Common myeloid progenitor, CD34-positive (primary cell): ENCODE data around the gene BANF1.

Source experiments
- CTCF ChIA-PET: fragments of 350-600 bp; sonication (Branson Sonifier 250); formaldehyde crosslinking; loops from one replicate; lab custom pipeline; 2021; ENCODE audit warnings: antibody characterized with exemption; lab: Charles Lee
- POLR2A ChIA-PET: fragments of 350-600 bp; sonication (Branson Sonifier 250); formaldehyde crosslinking; loops from one replicate; lab custom pipeline; 2021; ENCODE audit warnings: antibody characterized with exemption; lab: Charles Lee
- DNase-seq, 3 donors: peaks; one replicate each; pipeline versions ENCODE4 v3.0.0 to v3.0.0-alpha.2; 2013
- H3K27ac ChIP-seq, 2 experiments: 1 replicate in 1 of 2; 2 replicates in 1 of 2; pipeline ENCODE4 v1.7.0; 2013; ENCODE audit warnings: inconsistent platforms in 2 of 2, low read length in 2 of 2, mild to moderate bottlenecking in 2 of 2, low read depth in 1 of 2, moderate library complexity in 1 of 2; ENCODE audit not compliant: severe bottlenecking in 2 of 2, insufficient read depth in 1 of 2, poor library complexity in 1 of 2
- H3K27me3 ChIP-seq, 5 experiments: replicated peaks in 2 of 5; 1 replicate in 3 of 5; 2 replicates in 2 of 5; pipeline versions ENCODE4 v1.6.1 to v1.7.0; 2013; ENCODE audit warnings: low read length in 4 of 5, mild to moderate bottlenecking in 2 of 5, moderate library complexity in 2 of 5, inconsistent platforms in 1 of 5; ENCODE audit not compliant: insufficient read depth in 5 of 5, control insufficient read depth in 4 of 5
- H3K36me3 ChIP-seq, 4 experiments: 1 replicate in 2 of 4; 2 replicates in 2 of 4; pipeline versions ENCODE4 v1.6.1 to v1.7.0; 2013; ENCODE audit warnings: low read length in 3 of 4, control low read depth in 1 of 4, mild to moderate bottlenecking in 1 of 4; ENCODE audit not compliant: control insufficient read depth in 4 of 4, insufficient read depth in 4 of 4
- H3K4me1 ChIP-seq, 4 experiments: 1 replicate in 3 of 4; 2 replicates in 1 of 4; pipeline versions ENCODE4 v1.6.1 to v1.7.1; 2013; ENCODE audit warnings: low read length in 3 of 4, mild to moderate bottlenecking in 3 of 4, control low read depth in 1 of 4, inconsistent platforms in 1 of 4, moderate library complexity in 1 of 4; ENCODE audit not compliant: control insufficient read depth in 4 of 4, insufficient read depth in 4 of 4; ENCODE audit errors: control extremely low read depth in 1 of 4
- H3K4me3 ChIP-seq, 7 experiments: 1 replicate in 4 of 7; 2 replicates in 3 of 7; pipeline versions ENCODE4 v1.5.1 to v1.7.0; 2013; ENCODE audit warnings: mild to moderate bottlenecking in 7 of 7, low read length in 6 of 7, moderate library complexity in 6 of 7, inconsistent platforms in 2 of 7, low read depth in 2 of 7, control low read depth in 1 of 7; ENCODE audit not compliant: insufficient read depth in 4 of 7, control insufficient read depth in 1 of 7; ENCODE audit errors: extremely low read depth in 1 of 7
- H3K9me3 ChIP-seq, 5 experiments: 1 replicate in 4 of 5; 2 replicates in 1 of 5; pipeline versions ENCODE4 v1.6.1 to v1.7.1; 2013; ENCODE audit warnings: low read length in 4 of 5, mild to moderate bottlenecking in 2 of 5, inconsistent platforms in 1 of 5, low read depth in 1 of 5, moderate library complexity in 1 of 5; ENCODE audit not compliant: control insufficient read depth in 4 of 5, insufficient read depth in 2 of 5; ENCODE audit errors: control extremely low read depth in 1 of 5
- WGBS: methylation state at CpG from one replicate; pipeline ENCODE4 v1.1.5; 2013; ENCODE audit not compliant: insufficient coverage; 5-methylcytosine and 5-hydroxymethylcytosine counted together

BANF1 gene

GRCh38 chr11:66004186-66004585 is 1.9 kb downstream of the BANF1 start:
- H3K4me3 ChIP-seq: no peak overlapping the region
- ChIA-PET CTCF (interaction anchor here (1.8 kb wide), 1 partner anchor 18 kb away, joined by 5 read pairs; no protein-coding TSS in a partner anchor), POLR2A (no interaction called here)
- 85% methylated on average over 3 of the region's 4 CpGs for WGBS
- H3K4me1 ChIP-seq: peaks cover 1 to 31% (median 20%) of the 10 kb centered on the region in 4 experiments
- H3K27ac ChIP-seq: no peak overlapping the region
- H3K27me3 ChIP-seq: no peaks in the 10 kb centered on the region
- no peak for DNase-seq
- H3K9me3 ChIP-seq: no peaks in the 10 kb centered on the region
- peaks cover 10 to 36% (median 30%) of the 10 kb centered on the region in 4 experiments for H3K36me3 ChIP-seq

- CTCF ChIA-PET: no interaction called here
- 100% methylated on average over 11 of the region's 13 CpGs for WGBS
- peaks cover 2 to 23% (median 18%) of the 10 kb centered on the region in 4 experiments for H3K36me3 ChIP-seq
Observed at GRCh38 chr11:66006134-66006890, 4.0 kb downstream of the BANF1 start.

GRCh38 chr11:66006891-66007176 is 4.5 kb downstream of the BANF1 start:
- H3K27ac ChIP-seq: no peak overlapping the region
- ChIA-PET CTCF (interaction anchor here (1.0 kb wide), 2 partner anchors 16 to 38 kb away, joined by 3 to 5 read pairs; no protein-coding TSS in a partner anchor), POLR2A (no interaction called here)
- H3K27me3 ChIP-seq: peaks cover 0 to 18% (median 7%) of the 10 kb centered on the region in 5 experiments
- peaks cover 2 to 23% (median 18%) of the 10 kb centered on the region in 4 experiments for H3K36me3 ChIP-seq
- no peak for DNase-seq
- no peak overlapping the region for H3K4me3 ChIP-seq
- peaks cover 0 to 21% (median 16%) of the 10 kb centered on the region in 4 experiments for H3K4me1 ChIP-seq
- H3K9me3 ChIP-seq: no peaks in the 10 kb centered on the region
- 90% methylated on average over 2 of the region's 4 CpGs for WGBS

More at GRCh38 chr11:66006134-66006890, 4.0 kb downstream of the BANF1 start:
- H3K4me1 ChIP-seq: peaks cover 0 to 21% (median 14%) of the 10 kb centered on the region in 4 experiments
- no peak overlapping the region for H3K4me3 ChIP-seq
- no peak for DNase-seq
- H3K27ac ChIP-seq: no peak overlapping the region
- no peaks in the 10 kb centered on the region for H3K9me3 ChIP-seq
- POLR2A ChIA-PET: no interaction called here
- peaks cover 0 to 13% (median 3%) of the 10 kb centered on the region in 5 experiments for H3K27me3 ChIP-seq

- Histone ChIP-seq H3K36me3 (peaks cover 2 to 23% (median 18%) of the 10 kb centered on the region in 4 experiments), H3K9me3 (no peaks in the 10 kb centered on the region), H3K27ac (no peak overlapping the region), H3K4me1 (peaks cover 0 to 23% (median 19%) of the 10 kb centered on the region in 4 experiments), H3K27me3 (peaks cover 0 to 22% (median 8%) of the 10 kb centered on the region in 5 experiments), H3K4me3 (no peak overlapping the region)
- DNase-seq: no peak
- ChIA-PET CTCF (interaction anchor here (1.0 to 1.6 kb wide), 3 partner anchors 14 to 38 kb away, joined by 3 to 5 read pairs (median 4); no protein-coding TSS in a partner anchor), POLR2A (no interaction called here)
- 98% methylated on average over 5 of the region's 5 CpGs for WGBS
Observed at GRCh38 chr11:66007201-66007634, 4.9 kb downstream of the BANF1 start.

GRCh38 chr11:66008095-66008467 is 5.8 kb downstream of the BANF1 start:
- ChIA-PET POLR2A (no interaction called here), CTCF (interaction anchor here (1.1 to 2.0 kb wide), 8 partner anchors 13 to 45 kb away, joined by 3 to 18 read pairs (median 4); no protein-coding TSS in a partner anchor)
- no peaks in the 10 kb centered on the region for H3K9me3 ChIP-seq
- peaks cover 0 to 29% (median 10%) of the 10 kb centered on the region in 5 experiments for H3K27me3 ChIP-seq
- peaks cover 0 to 26% (median 23%) of the 10 kb centered on the region in 4 experiments for H3K4me1 ChIP-seq
- peaks cover 2 to 23% (median 18%) of the 10 kb centered on the region in 4 experiments for H3K36me3 ChIP-seq
- H3K4me3 ChIP-seq: no peak overlapping the region
- H3K27ac ChIP-seq: no peak overlapping the region
- WGBS: no CpG with 5 or more reads among the region's 2 CpGs
- DNase-seq: no peak

- Histone ChIP-seq H3K4me3 (no peak overlapping the region), H3K4me1 (peaks cover 0 to 25% (median 21%) of the 10 kb centered on the region in 4 experiments), H3K27ac (no peak overlapping the region), H3K27me3 (peaks cover 0 to 31% (median 10%) of the 10 kb centered on the region in 5 experiments), H3K36me3 (peaks cover 2 to 23% (median 17%) of the 10 kb centered on the region in 4 experiments), H3K9me3 (no peaks in the 10 kb centered on the region)
- peak in 1 of 3 donors; percentile 29 for DNase-seq
- CTCF ChIA-PET: interaction anchor here (1.1 to 2.0 kb wide), 9 partner anchors 12 to 45 kb away, joined by 3 to 18 read pairs (median 4); no protein-coding TSS in a partner anchor
- POLR2A ChIA-PET: no interaction called here
- WGBS: 73% methylated on average over 9 of the region's 10 CpGs
Observed at GRCh38 chr11:66008468-66009101, 6.3 kb downstream of the BANF1 start.
